Measurements from ENCODE around the gene RGS10. TPM values are rescaled to one million over a fixed set of nuclear protein-coding genes. Genes with fewer than 3 reads are reported as not detected.
A peak's percentile ranks its signal among the peaks of the same experiment; 100 is the strongest.

RGS10 gene
- total and polyA plus RNA-seq, 10 of the 15 experiments (the other 5 are each of a cell fraction or from before 2014, with no cell fraction given), result 72.8 to 193 (median 127) TPM

GRCh38 chr10:119516381-119517234, 25.9 kb downstream of the RGS10 start (continued):
- TF ChIP-seq, protein P1, sequence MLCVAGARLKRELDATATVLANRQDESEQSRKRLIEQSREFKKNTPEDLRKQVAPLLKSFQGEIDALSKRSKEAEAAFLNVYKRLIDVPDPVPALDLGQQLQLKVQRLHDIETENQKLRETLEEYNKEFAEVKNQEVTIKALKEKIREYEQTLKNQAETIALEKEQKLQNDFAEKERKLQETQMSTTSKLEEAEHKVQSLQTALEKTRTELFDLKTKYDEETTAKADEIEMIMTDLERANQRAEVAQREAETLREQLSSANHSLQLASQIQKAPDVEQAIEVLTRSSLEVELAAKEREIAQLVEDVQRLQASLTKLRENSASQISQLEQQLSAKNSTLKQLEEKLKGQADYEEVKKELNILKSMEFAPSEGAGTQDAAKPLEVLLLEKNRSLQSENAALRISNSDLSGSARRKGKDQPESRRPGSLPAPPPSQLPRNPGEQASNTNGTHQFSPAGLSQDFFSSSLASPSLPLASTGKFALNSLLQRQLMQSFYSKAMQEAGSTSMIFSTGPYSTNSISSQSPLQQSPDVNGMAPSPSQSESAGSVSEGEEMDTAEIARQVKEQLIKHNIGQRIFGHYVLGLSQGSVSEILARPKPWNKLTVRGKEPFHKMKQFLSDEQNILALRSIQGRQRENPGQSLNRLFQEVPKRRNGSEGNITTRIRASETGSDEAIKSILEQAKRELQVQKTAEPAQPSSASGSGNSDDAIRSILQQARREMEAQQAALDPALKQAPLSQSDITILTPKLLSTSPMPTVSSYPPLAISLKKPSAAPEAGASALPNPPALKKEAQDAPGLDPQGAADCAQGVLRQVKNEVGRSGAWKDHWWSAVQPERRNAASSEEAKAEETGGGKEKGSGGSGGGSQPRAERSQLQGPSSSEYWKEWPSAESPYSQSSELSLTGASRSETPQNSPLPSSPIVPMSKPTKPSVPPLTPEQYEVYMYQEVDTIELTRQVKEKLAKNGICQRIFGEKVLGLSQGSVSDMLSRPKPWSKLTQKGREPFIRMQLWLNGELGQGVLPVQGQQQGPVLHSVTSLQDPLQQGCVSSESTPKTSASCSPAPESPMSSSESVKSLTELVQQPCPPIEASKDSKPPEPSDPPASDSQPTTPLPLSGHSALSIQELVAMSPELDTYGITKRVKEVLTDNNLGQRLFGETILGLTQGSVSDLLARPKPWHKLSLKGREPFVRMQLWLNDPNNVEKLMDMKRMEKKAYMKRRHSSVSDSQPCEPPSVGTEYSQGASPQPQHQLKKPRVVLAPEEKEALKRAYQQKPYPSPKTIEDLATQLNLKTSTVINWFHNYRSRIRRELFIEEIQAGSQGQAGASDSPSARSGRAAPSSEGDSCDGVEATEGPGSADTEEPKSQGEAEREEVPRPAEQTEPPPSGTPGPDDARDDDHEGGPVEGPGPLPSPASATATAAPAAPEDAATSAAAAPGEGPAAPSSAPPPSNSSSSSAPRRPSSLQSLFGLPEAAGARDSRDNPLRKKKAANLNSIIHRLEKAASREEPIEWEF (IDR thresholded peaks at IDR 0.05; ENCODE audit: insufficient replicate concordance, low read depth, low read length), result no peak
- TF ChIP-seq MYC (IDR thresholded peaks at IDR 0.05; ENCODE audit: insufficient read depth, insufficient read length, insufficient replicate concordance, low read length, severe bottlenecking) (no peak), ETV6 (conservative IDR thresholded peaks at IDR 0.05 in 1 of 2, IDR thresholded peaks at IDR 0.05 in 1 of 2; ENCODE audit: borderline replicate concordance in 1 of 2, low read depth in 1 of 2) (no peak; a peak in 1 of 4 replicates), CHD4 (IDR thresholded peaks at IDR 0.05) (no peak), DPF2 (IDR thresholded peaks at IDR 0.05) (peak; percentile 57; the same call in 1 of the 2 replicates), KAT2A (conservative IDR thresholded peaks at IDR 0.05; ENCODE audit: control insufficient read depth, low read depth, low read length) (no peak), CEBPB (IDR thresholded peaks at IDR 0.05; ENCODE audit: borderline replicate concordance in 1 of 2, low read depth in 2 of 2, low read length in 2 of 2) (no peak), HDAC2 (IDR thresholded peaks at IDR 0.05) (no peak), SUZ12 (IDR thresholded peaks at IDR 0.05; ENCODE audit: unreplicated experiment) (no peak), GABPA (IDR thresholded peaks at IDR 0.05; ENCODE audit: low read depth) (no peak), MXI1 (IDR thresholded peaks at IDR 0.05; ENCODE audit: low read depth, low read length) (no peak; the same call in 1 of the 2 replicates), CREM (IDR thresholded peaks at IDR 0.05; ENCODE audit: low read depth) (no peak), NR2F1 (conservative IDR thresholded peaks at IDR 0.05) (peak; percentile 46), WRNIP1 (IDR thresholded peaks at IDR 0.05; ENCODE audit: borderline replicate concordance, low read depth, low read length) (no peak), FOXK2 (IDR thresholded peaks at IDR 0.05) (no peak), RFX5 (IDR thresholded peaks at IDR 0.05; ENCODE audit: low read depth, low read length) (no peak), ZNF274 (IDR thresholded peaks at IDR 0.05; ENCODE audit: insufficient read depth, insufficient read length) (no peak), ZSCAN29 (IDR thresholded peaks at IDR 0.05) (no peak), HDGF (IDR thresholded peaks at IDR 0.05) (no peak), BCL11A (IDR thresholded peaks at IDR 0.05; ENCODE audit: low read depth, low read length) (no peak), POLR2AphosphoS5 (IDR thresholded peaks at IDR 0.05; ENCODE audit: low read length) (no peak), ZNF217 (IDR thresholded peaks at IDR 0.05) (no peak; the same call in 1 of the 2 replicates), NBN (IDR thresholded peaks at IDR 0.05) (0 out of 2 replicates have a peak, but pooled peaks have one; percentile 22), BCL3 (IDR thresholded peaks at IDR 0.05; ENCODE audit: borderline replicate concordance, insufficient read depth, low read depth, low read length, poor library complexity, severe bottlenecking) (no peak)
- TF ChIP-seq, protein P2, sequence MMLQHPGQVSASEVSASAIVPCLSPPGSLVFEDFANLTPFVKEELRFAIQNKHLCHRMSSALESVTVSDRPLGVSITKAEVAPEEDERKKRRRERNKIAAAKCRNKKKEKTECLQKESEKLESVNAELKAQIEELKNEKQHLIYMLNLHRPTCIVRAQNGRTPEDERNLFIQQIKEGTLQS (IDR thresholded peaks at IDR 0.05; ENCODE audit: borderline replicate concordance, extremely low read depth, low read depth, low read length), result no peak
